H1 (cell line): ENCODE measurements around the gene TMEM17. TPM values are rescaled to one million over a fixed set of nuclear protein-coding genes. Genes with fewer than 3 reads are reported as not detected.
A peak's percentile ranks its signal among the peaks of the same experiment; 100 is the strongest.

ENCODE experiments used
- CTCF ChIA-PET: fragments of 300-600 bp; sonication (Branson Sonifier 250); formaldehyde crosslinking; loops from one replicate; lab custom pipeline; 2021; ENCODE audit not compliant: partially characterized antibody; lab: Charles Lee
- POLR2A ChIA-PET: fragments of 300-600 bp; sonication (Branson Sonifier 250); formaldehyde crosslinking; loops from one replicate; lab custom pipeline; 2021; ENCODE audit warnings: inconsistent platforms; ENCODE audit not compliant: partially characterized antibody; lab: Charles Lee
- DNase-seq, 2 experiments: peaks; one replicate each; pipeline versions ENCODE4 v3.0.0 to v3.0.0-alpha.2; 2010 to 2022; ENCODE audit warnings: low spot score in 2 of 2, low read depth in 1 of 2, mixed read lengths in 1 of 2
- FAIRE-seq: peaks from 2 replicates; lab custom pipeline; 2011; peaks lifted over from hg19 to GRCh38; lab: Jason Lieb, UNC
- H2AFZ ChIP-seq: 2 replicates; pipeline ENCODE4 v1.8.1; 2012; ENCODE audit warnings: low read length, inconsistent platforms
- H2AK5ac ChIP-seq: 2 replicates; pipeline ENCODE4 v1.6.1; 2013; ENCODE audit warnings: low read depth, low read length
- H2BK120ac ChIP-seq: replicated peaks from 2 replicates; pipeline ENCODE3; 2013; ENCODE audit warnings: low read depth, low read length, inconsistent platforms
- H2BK12ac ChIP-seq: 2 replicates; pipeline ENCODE4 v1.6.1; 2013; ENCODE audit warnings: low read depth, low read length
- H2BK15ac ChIP-seq: 2 replicates; pipeline ENCODE4 v1.6.1; 2013; ENCODE audit warnings: low read length
- H2BK20ac ChIP-seq: 2 replicates; pipeline ENCODE4 v1.6.1; 2013; ENCODE audit warnings: low read length
- H2BK5ac ChIP-seq: 2 replicates; pipeline ENCODE4 v1.6.1; 2013; ENCODE audit warnings: low read depth, low read length
- H3K14ac ChIP-seq: 2 replicates; pipeline ENCODE4 v1.6.1; 2013; ENCODE audit warnings: inconsistent platforms; ENCODE audit not compliant: insufficient read length
- H3K18ac ChIP-seq: 2 replicates; pipeline ENCODE4 v1.6.1; 2013; ENCODE audit warnings: low read length; ENCODE audit errors: extremely low read depth
- H3K23ac ChIP-seq: 2 replicates; pipeline ENCODE4 v1.6.1; 2013; ENCODE audit warnings: inconsistent platforms; ENCODE audit not compliant: insufficient read length
- H3K23me2 ChIP-seq: 2 replicates; pipeline ENCODE4 v1.6.1; 2013; ENCODE audit warnings: low read depth, low read length
- H3K27ac ChIP-seq: 2 replicates; pipeline ENCODE4 v1.6.1; 2011; ENCODE audit warnings: low read depth, low read length, inconsistent platforms
- H3K27me3 ChIP-seq, 4 experiments: replicated peaks in 1 of 4; 1 replicate in 1 of 4; 2 replicates in 3 of 4; pipeline versions ENCODE4 v1.6.1 to v1.8.1; 2011 to 2013; ENCODE audit warnings: low read length in 3 of 4, mild to moderate bottlenecking in 3 of 4, inconsistent platforms in 2 of 4, mixed read lengths in 2 of 4, moderate library complexity in 1 of 4; ENCODE audit not compliant: control insufficient read depth in 3 of 4, insufficient read depth in 3 of 4; ENCODE audit errors: extremely low read depth in 1 of 4
- H3K36me3 ChIP-seq, 4 experiments: 2 replicates each; pipeline versions ENCODE4 v1.6.1 to v1.8.1; 2011 to 2013; ENCODE audit warnings: mild to moderate bottlenecking in 4 of 4, low read length in 3 of 4, moderate library complexity in 2 of 4, control low read depth in 1 of 4, inconsistent platforms in 1 of 4; ENCODE audit not compliant: insufficient read depth in 4 of 4, control insufficient read depth in 2 of 4
- H3K4ac ChIP-seq: replicated peaks from 2 replicates; pipeline ENCODE3; 2013; ENCODE audit warnings: low read length, low read depth, mixed read lengths, inconsistent platforms; ENCODE audit not compliant: insufficient read length
- H3K4me1 ChIP-seq, 4 experiments: replicated peaks in 1 of 4; 1 replicate in 1 of 4; 2 replicates in 3 of 4; pipeline versions ENCODE4 v1.6.1 to v1.8.1; 2011 to 2013; ENCODE audit warnings: low read length in 3 of 4, inconsistent platforms in 2 of 4, mixed read lengths in 1 of 4; ENCODE audit not compliant: insufficient read depth in 4 of 4, control insufficient read depth in 3 of 4
- H3K4me2 ChIP-seq, 2 experiments: 2 replicates each; pipeline versions ENCODE4 v1.6.1 to v1.8.1; 2011 to 2013; ENCODE audit warnings: low read depth in 2 of 2, low read length in 2 of 2, control low read depth in 1 of 2, inconsistent platforms in 1 of 2, mild to moderate bottlenecking in 1 of 2; ENCODE audit not compliant: insufficient read depth in 1 of 2
- H3K4me3 ChIP-seq, 4 experiments: fragments of 200-600, 300-600 bp in 1 of 4; sonication (generic), shearing (Covaris generic), sonication (Bioruptor Twin) in 1 of 4; 2 replicates each; pipeline versions ENCODE4 v1.5.1 to v1.8.1; 2011 to 2016; ENCODE audit warnings: low read length in 4 of 4, low read depth in 3 of 4, control low read depth in 2 of 4, inconsistent platforms in 2 of 4, mild to moderate bottlenecking in 2 of 4, mixed read lengths in 1 of 4, moderate library complexity in 1 of 4; ENCODE audit not compliant: insufficient read depth in 2 of 4; ENCODE audit errors: extremely low read depth in 1 of 4
- H3K56ac ChIP-seq: replicated peaks from 2 replicates; pipeline ENCODE3; 2013; ENCODE audit warnings: low read depth, mild to moderate bottlenecking, mixed read lengths, low read length, inconsistent platforms; ENCODE audit not compliant: insufficient read length
- H3K79me1 ChIP-seq: 2 replicates; pipeline ENCODE4 v1.6.1; 2013; ENCODE audit warnings: low read depth, low read length, control low read depth
- H3K79me2 ChIP-seq, 2 experiments: 2 replicates each; pipeline versions ENCODE4 v1.6.1 to v1.8.1; 2012 to 2013; ENCODE audit warnings: low read length in 2 of 2, mild to moderate bottlenecking in 2 of 2, inconsistent platforms in 1 of 2; ENCODE audit not compliant: insufficient read depth in 2 of 2, control insufficient read depth in 1 of 2
- H3K9ac ChIP-seq, 4 experiments: replicated peaks in 1 of 4; 1 replicate in 1 of 4; 2 replicates in 3 of 4; pipeline versions ENCODE4 v1.6.1 to v1.8.1; 2011 to 2013; ENCODE audit warnings: low read depth in 3 of 4, low read length in 3 of 4, control low read depth in 2 of 4, mild to moderate bottlenecking in 2 of 4, moderate library complexity in 2 of 4, inconsistent platforms in 1 of 4; ENCODE audit errors: extremely low read depth in 1 of 4
- H3K9me3 ChIP-seq, 2 experiments: 2 replicates each; pipeline versions ENCODE4 v1.6.1 to v1.8.1; 2012 to 2013; ENCODE audit warnings: mild to moderate bottlenecking in 2 of 2, moderate library complexity in 2 of 2, control low read depth in 1 of 2, inconsistent platforms in 1 of 2, low read depth in 1 of 2, low read length in 1 of 2, mixed read lengths in 1 of 2; ENCODE audit not compliant: insufficient read depth in 2 of 2
- H4K20me1 ChIP-seq, 2 experiments: replicated peaks in 1 of 2; 2 replicates each; pipeline versions ENCODE3 to v1.8.1; 2011 to 2013; ENCODE audit warnings: inconsistent platforms in 2 of 2, low read length in 2 of 2, mild to moderate bottlenecking in 1 of 2; ENCODE audit not compliant: insufficient read depth in 2 of 2, control insufficient read depth in 1 of 2
- H4K5ac ChIP-seq: 2 replicates; pipeline ENCODE4 v1.6.1; 2013; ENCODE audit warnings: low read length, low read depth, mixed read lengths, inconsistent platforms; ENCODE audit not compliant: insufficient read length
- H4K8ac ChIP-seq: 2 replicates; pipeline ENCODE4 v1.8.0; 2013; ENCODE audit warnings: mild to moderate bottlenecking, moderate library complexity, low read length, inconsistent platforms; ENCODE audit not compliant: insufficient read depth; ENCODE audit errors: extremely low read depth
- H4K91ac ChIP-seq: replicated peaks from 2 replicates; pipeline ENCODE3; 2013; ENCODE audit warnings: low read length, mixed read lengths, inconsistent platforms; ENCODE audit not compliant: insufficient read length
- PHF8 ChIP-seq: fragments of 200-600 bp; sonication (generic); conservative IDR thresholded peaks from 2 replicates; pipeline ENCODE4 v1.7.1; 2012; ENCODE audit warnings: low read depth, mild to moderate bottlenecking, inconsistent platforms, low read length, moderate library complexity
- SP1 ChIP-seq: IDR thresholded peaks from 2 replicates; pipeline ENCODE4 v1.6.1; 2011; ENCODE audit warnings: low read depth, low read length
- SUZ12 ChIP-seq: fragments of 200-600 bp; sonication (generic); IDR thresholded peaks from 2 replicates; pipeline ENCODE4 v1.6.1; 2012; ENCODE audit warnings: mild to moderate bottlenecking, inconsistent platforms, low read length, moderate library complexity, mixed read lengths
- TCF12 ChIP-seq: IDR thresholded peaks from 2 replicates; pipeline ENCODE4 v1.6.1; 2011; ENCODE audit warnings: low read depth, mild to moderate bottlenecking, low read length
- ZNF274 ChIP-seq: IDR thresholded peaks from 2 replicates; pipeline ENCODE4 v1.7.0; 2012; ENCODE audit warnings: low read length, borderline replicate concordance; ENCODE audit errors: extremely low read depth
- WGBS, 2 experiments: shearing (Covaris generic) in 1 of 2; methylation state at CpG; one replicate each; pipeline versions ENCODE4 v1.1.6 to v1.1.7; 2013 to 2015; ENCODE audit warnings: low lambda C conversion rate in 2 of 2, mixed read lengths in 2 of 2, inconsistent platforms in 1 of 2, low coverage in 1 of 2, missing lambda C conversion rate in 1 of 2; ENCODE audit not compliant: insufficient replicate concordance in 2 of 2, insufficient coverage in 1 of 2, insufficient read length in 1 of 2; ENCODE audit errors: extremely low coverage in 1 of 2, missing lambda C conversion rate in 1 of 2; 5-methylcytosine and 5-hydroxymethylcytosine counted together
- polyA plus RNA-seq, 7 experiments: library from polyadenylated mRNA; depleted of rRNA in 3 of 7; stranded (reverse) in 5 of 7; unstranded in 2 of 7; fragments of >200 nt in 5 of 7; fragments of 200-250 nt in 2 of 7; gene quantifications; 1 replicate in 5 of 7; 2 replicates in 1 of 7; 4 replicates in 1 of 7; pipeline versions ENCODE4 v1.2.1 to v1.2.3, GENCODE V29; 2011 to 2013; ENCODE audit warnings: missing spikeins in 2 of 7, mixed read lengths in 2 of 7
- total RNA-seq: library from RNA; stranded (reverse); fragmentation: NEBNext Ultra II Directional; extraction: Animal tissue kit (Norgen Biotek cat#: 25700); gene quantifications from 2 replicates; pipeline ENCODE4 v1.2.1, GENCODE V29; 2021
- TF ChIP-seq, protein P1 (sequence below): IDR thresholded peaks from 2 replicates; pipeline ENCODE4 v1.6.1; 2011; ENCODE audit warnings: low read depth, mild to moderate bottlenecking, low read length; ENCODE audit not compliant: insufficient read depth

Gene TMEM17
- total and polyA plus RNA-seq, 2 of the 8 experiments (the other 6 are each of a cell fraction or from before 2014, with no cell fraction given), result 0.69 to 1.2 TPM

GRCh38 chr2:62465741-62466502, 40.1 kb downstream of the TMEM17 start:
- ChIA-PET CTCF (interaction anchor here (0.7 to 3.9 kb wide), 12 partner anchors 9 to 313 kb away, joined by 3 to 21 read pairs (median 3); no protein-coding TSS in a partner anchor), POLR2A (interaction anchor here (0.9 to 2.2 kb wide), 4 partner anchors 10 to 241 kb away, joined by 3 to 7 read pairs (median 5); partner anchors contain the start of gene TMEM17)
- H3K4me1 ChIP-seq, result peaks cover 9 to 24% (median 17%) of the 10 kb centered on the region in 4 experiments
- H4K5ac ChIP-seq, result peak overlapping the region; percentile 74
- H3K4ac ChIP-seq, result peak overlapping the region; percentile 34
- H3K18ac ChIP-seq, result peak overlapping the region; percentile 56
- H2BK12ac ChIP-seq, result peak overlapping the region; percentile 62; the same call in 1 of the 2 replicates
- no peak overlapping the region for H2AFZ ChIP-seq
- H4K20me1 ChIP-seq, result no peaks in the 10 kb centered on the region
- H4K91ac ChIP-seq, result peak overlapping the region; percentile 57
- FAIRE-seq, result peak; percentile 79
- no peaks in the 10 kb centered on the region for H3K27me3 ChIP-seq
- peak overlapping the region; percentile 63 for H2BK120ac ChIP-seq
- peak overlapping the region; percentile 42 to 46 for H3K4me2 ChIP-seq
- H3K79me2 ChIP-seq, result peaks cover 0 to 3% of the 10 kb centered on the region in 2 experiments; a peak in 1 of 4 replicates
- peak; percentile 53 to 70 for DNase-seq
- peak overlapping the region; percentile 87; the same call in 1 of the 2 replicates for H2BK20ac ChIP-seq
- H3K14ac ChIP-seq, result peak overlapping the region; percentile 83
- no peaks in the 10 kb centered on the region for H3K36me3 ChIP-seq
- peak overlapping the region; percentile 71 for H3K56ac ChIP-seq
- peak overlapping the region; percentile 89 for H2BK5ac ChIP-seq
- peak overlapping the region; percentile 81 for H4K8ac ChIP-seq
- WGBS, 2 experiments, result 58% methylated on average over 7 of the region's 8 CpGs; no CpG with 5 or more reads in 1 of the 2 experiments
- peaks cover 2% of the 10 kb centered on the region for H3K79me1 ChIP-seq
- H2AK5ac ChIP-seq, result peak overlapping the region; percentile 32
- H2BK15ac ChIP-seq, result peak overlapping the region; percentile 36; the same call in 1 of the 2 replicates
- H3K27ac ChIP-seq, result peak overlapping the region; percentile 54
- 0 out of 2 replicates have a peak, but pooled peaks cover 3% of the 10 kb centered on the region for H3K23me2 ChIP-seq
- peak overlapping the region in 1 of 4 experiments; percentile 27; a peak in 1 of 8 replicates for H3K4me3 ChIP-seq
- H3K9ac ChIP-seq, result no peak overlapping the region
- no peak overlapping the region for H3K23ac ChIP-seq
- H3K9me3 ChIP-seq, result no peaks in the 10 kb centered on the region
- TF ChIP-seq ZNF274 (no peak), SUZ12 (no peak), TCF12 (no peak), SP1 (peak; percentile 47; the same call in 1 of the 2 replicates), PHF8 (no peak)
- TF ChIP-seq, protein P1, sequence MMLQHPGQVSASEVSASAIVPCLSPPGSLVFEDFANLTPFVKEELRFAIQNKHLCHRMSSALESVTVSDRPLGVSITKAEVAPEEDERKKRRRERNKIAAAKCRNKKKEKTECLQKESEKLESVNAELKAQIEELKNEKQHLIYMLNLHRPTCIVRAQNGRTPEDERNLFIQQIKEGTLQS, result no peak
